HFF-Myc (cell line): ENCODE measurements around the gene TFEB.

Source experiments
- DNase-seq: peaks from one replicate; pipeline ENCODE4 v3.0.0-alpha.2; 2011; ENCODE audit warnings: low read depth; ENCODE audit errors: extremely low read depth
- H3K4me3 ChIP-seq: replicated peaks from 2 replicates; pipeline ENCODE4 v1.5.1; 2011; ENCODE audit warnings: low read depth, mild to moderate bottlenecking, control low read depth, low read length
- CTCF ChIP-seq: IDR thresholded peaks from 2 replicates; pipeline ENCODE4 v1.5.1; 2012; ENCODE audit warnings: mild to moderate bottlenecking, low read depth, low read length, control low read depth; ENCODE audit errors: missing control alignments

The TFEB gene

GRCh38 chr6:41732591-41733359, 2.6 kb downstream of the TFEB start:
- no peak for TF ChIP-seq CTCF
- peak overlapping the region; percentile 49 for H3K4me3 ChIP-seq
- DNase-seq: no peak

GRCh38 chr6:41732149-41732548, 3.3 kb downstream of the TFEB start:
- DNase-seq: no peak
- no peak overlapping the region for H3K4me3 ChIP-seq
- TF ChIP-seq CTCF: no peak

GRCh38 chr6:41731561-41732086, 3.8 kb downstream of the TFEB start:
- no peak for TF ChIP-seq CTCF
- no peak for DNase-seq
- H3K4me3 ChIP-seq: no peak overlapping the region

GRCh38 chr6:41730531-41731436, 4.6 kb downstream of the TFEB start:
- H3K4me3 ChIP-seq: no peak overlapping the region
- DNase-seq: no peak
- TF ChIP-seq CTCF: no peak

- DNase-seq: no peak
- no peak for TF ChIP-seq CTCF
- no peak overlapping the region for H3K4me3 ChIP-seq
Observed at GRCh38 chr6:41729624-41730023, 5.8 kb downstream of the TFEB start.

- no peak for DNase-seq
- no peak for TF ChIP-seq CTCF
- no peak overlapping the region for H3K4me3 ChIP-seq
Observed at GRCh38 chr6:41728954-41729353, 6.5 kb downstream of the TFEB start.
